Measurements from ENCODE around the gene ADAM22.

DNA sequence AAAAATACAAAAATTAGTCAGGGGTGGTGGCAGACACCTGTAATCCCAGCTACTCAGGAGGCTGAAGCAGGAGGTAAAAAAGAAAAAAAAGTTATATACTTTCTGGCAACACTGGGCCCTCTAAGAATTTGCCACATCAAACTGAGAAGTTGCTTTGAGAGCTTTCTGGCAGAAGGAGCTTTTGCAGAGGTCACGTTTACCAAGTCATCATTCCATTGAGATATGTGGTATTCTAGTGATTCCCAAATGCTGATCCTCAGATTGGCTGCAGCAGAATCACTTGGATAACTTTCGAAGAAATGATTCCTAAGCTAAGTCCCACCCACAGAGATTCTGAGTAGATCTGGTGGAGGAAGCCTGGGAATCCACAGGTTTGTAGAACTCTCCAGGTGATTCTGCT is 80.5 kb downstream of the ADAM22 start:
- TF ChIP-seq, protein P1, sequence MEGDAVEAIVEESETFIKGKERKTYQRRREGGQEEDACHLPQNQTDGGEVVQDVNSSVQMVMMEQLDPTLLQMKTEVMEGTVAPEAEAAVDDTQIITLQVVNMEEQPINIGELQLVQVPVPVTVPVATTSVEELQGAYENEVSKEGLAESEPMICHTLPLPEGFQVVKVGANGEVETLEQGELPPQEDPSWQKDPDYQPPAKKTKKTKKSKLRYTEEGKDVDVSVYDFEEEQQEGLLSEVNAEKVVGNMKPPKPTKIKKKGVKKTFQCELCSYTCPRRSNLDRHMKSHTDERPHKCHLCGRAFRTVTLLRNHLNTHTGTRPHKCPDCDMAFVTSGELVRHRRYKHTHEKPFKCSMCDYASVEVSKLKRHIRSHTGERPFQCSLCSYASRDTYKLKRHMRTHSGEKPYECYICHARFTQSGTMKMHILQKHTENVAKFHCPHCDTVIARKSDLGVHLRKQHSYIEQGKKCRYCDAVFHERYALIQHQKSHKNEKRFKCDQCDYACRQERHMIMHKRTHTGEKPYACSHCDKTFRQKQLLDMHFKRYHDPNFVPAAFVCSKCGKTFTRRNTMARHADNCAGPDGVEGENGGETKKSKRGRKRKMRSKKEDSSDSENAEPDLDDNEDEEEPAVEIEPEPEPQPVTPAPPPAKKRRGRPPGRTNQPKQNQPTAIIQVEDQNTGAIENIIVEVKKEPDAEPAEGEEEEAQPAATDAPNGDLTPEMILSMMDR (IDR thresholded peaks at IDR 0.05 in 8 of 11, conservative IDR thresholded peaks at IDR 0.05 in 3 of 11), result no peak
- no peak for TF ChIP-seq POLR2A (IDR thresholded peaks at IDR 0.05)
- no peak for TF ChIP-seq POLR2AphosphoS5 (IDR thresholded peaks at IDR 0.05)

Measured in spleen (tissue), 7 donors.